Breast epithelium (tissue), 4 donors: Measurements from ENCODE around the gene SDK2. TPM values are rescaled to one million over a fixed set of nuclear protein-coding genes. Genes with fewer than 3 reads are reported as not detected.

Experiments
- DNase-seq, 2 donors: peaks; one replicate each; pipeline ENCODE4 v3.0.0-alpha.2; 2019; ENCODE audit warnings: low spot score in 2 of 2
- H3K27ac ChIP-seq, 2 donors: fragments of 200-600 bp; sonication (generic) in 1 of 2; one replicate each; pipeline ENCODE4 v1.5.1; 2016 to 2019; ENCODE audit warnings: mild to moderate bottlenecking in 1 of 2
- H3K27me3 ChIP-seq, 2 donors: fragments of 200-600 bp; sonication (generic) in 1 of 2; one replicate each; pipeline versions ENCODE4 v1.5.1 to v1.6.0; 2017 to 2019; ENCODE audit warnings: control low read depth in 1 of 2, mild to moderate bottlenecking in 1 of 2
- H3K36me3 ChIP-seq: fragments of 200-600 bp; one replicate; pipeline ENCODE4 v1.5.1; 2019
- H3K4me1 ChIP-seq, 2 donors: fragments of 200-600 bp; sonication (generic); one replicate each; pipeline ENCODE4 v1.5.1; 2016 to 2019; ENCODE audit warnings: control low read depth in 1 of 2
- H3K4me3 ChIP-seq, 3 donors: fragments of 200-600 bp; sonication (generic); 1 replicate in 2 of 3; 2 replicates in 1 of 3; pipeline ENCODE4 v1.5.1; 2016 to 2019; ENCODE audit warnings: mild to moderate bottlenecking in 3 of 3, moderate library complexity in 2 of 3
- H3K9me3 ChIP-seq, 2 donors: fragments of 200-600 bp; sonication (generic) in 1 of 2; one replicate each; pipeline ENCODE4 v1.5.1; 2016 to 2019; ENCODE audit warnings: control low read depth in 1 of 2
- POLR2A ChIP-seq: fragments of 450-650 bp; IDR thresholded peaks from one replicate; pipeline ENCODE4 v1.6.1; 2016; ENCODE audit warnings: antibody characterized with exemption, mild to moderate bottlenecking, moderate library complexity
- POLR2AphosphoS5 ChIP-seq, 3 donors: sonication (generic); formaldehyde crosslinking; IDR thresholded peaks; one replicate each; pipeline ENCODE4 v1.6.1; 2017; ENCODE audit warnings: antibody characterized with exemption in 3 of 3
- intact Hi-C: fragments of 100-400 bp; cut with DNase I; formaldehyde crosslinking; loops from one replicate; pipeline ENCODE4 v1.15.1; 2023; ENCODE audit warnings: low total_unique reads
- total RNA-seq, 3 donors: library from RNA; depleted of rRNA; stranded (reverse); fragments of >200 nt; gene quantifications; one replicate each; pipeline ENCODE4 v1.1.0, GENCODE V29; 2016
- TF ChIP-seq, protein P1 (sequence below), 3 donors: fragments of 450-650 bp; IDR thresholded peaks; one replicate each; pipeline ENCODE4 v1.5.1; 2016 to 2017; ENCODE audit warnings: antibody characterized with exemption in 3 of 3, mild to moderate bottlenecking in 3 of 3, moderate library complexity in 3 of 3

Gene SDK2
- total RNA-seq, 3 donors from 2014 or later = 0.16 to 2.9 (median 2.6) TPM

GRCh38 chr17:73609758-73610157 is 34.5 kb downstream of the SDK2 start:
- intact Hi-C loops = no loop called here
- H3K27ac ChIP-seq = no peak overlapping the region
- no peaks in the 10 kb centered on the region for H3K4me1 ChIP-seq
- H3K9me3 ChIP-seq = no peaks in the 10 kb centered on the region
- H3K27me3 ChIP-seq = peaks cover 0 to 3% of the 10 kb centered on the region in 2 donors
- no peaks in the 10 kb centered on the region for H3K36me3 ChIP-seq
- no peak overlapping the region for H3K4me3 ChIP-seq
- TF ChIP-seq, protein P1, sequence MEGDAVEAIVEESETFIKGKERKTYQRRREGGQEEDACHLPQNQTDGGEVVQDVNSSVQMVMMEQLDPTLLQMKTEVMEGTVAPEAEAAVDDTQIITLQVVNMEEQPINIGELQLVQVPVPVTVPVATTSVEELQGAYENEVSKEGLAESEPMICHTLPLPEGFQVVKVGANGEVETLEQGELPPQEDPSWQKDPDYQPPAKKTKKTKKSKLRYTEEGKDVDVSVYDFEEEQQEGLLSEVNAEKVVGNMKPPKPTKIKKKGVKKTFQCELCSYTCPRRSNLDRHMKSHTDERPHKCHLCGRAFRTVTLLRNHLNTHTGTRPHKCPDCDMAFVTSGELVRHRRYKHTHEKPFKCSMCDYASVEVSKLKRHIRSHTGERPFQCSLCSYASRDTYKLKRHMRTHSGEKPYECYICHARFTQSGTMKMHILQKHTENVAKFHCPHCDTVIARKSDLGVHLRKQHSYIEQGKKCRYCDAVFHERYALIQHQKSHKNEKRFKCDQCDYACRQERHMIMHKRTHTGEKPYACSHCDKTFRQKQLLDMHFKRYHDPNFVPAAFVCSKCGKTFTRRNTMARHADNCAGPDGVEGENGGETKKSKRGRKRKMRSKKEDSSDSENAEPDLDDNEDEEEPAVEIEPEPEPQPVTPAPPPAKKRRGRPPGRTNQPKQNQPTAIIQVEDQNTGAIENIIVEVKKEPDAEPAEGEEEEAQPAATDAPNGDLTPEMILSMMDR (IDR thresholded peaks at IDR 0.05) = no peak
- TF ChIP-seq POLR2AphosphoS5 (IDR thresholded peaks at IDR 0.05) = no peak
- no peak for DNase-seq

GRCh38 chr17:73609060-73609459 is 35.2 kb downstream of the SDK2 start:
- TF ChIP-seq, protein P1 (IDR thresholded peaks at IDR 0.05) = no peak
- TF ChIP-seq POLR2AphosphoS5 (IDR thresholded peaks at IDR 0.05) (no peak), POLR2A (no peak)
- Histone ChIP-seq H3K36me3 (no peaks in the 10 kb centered on the region), H3K9me3 (no peaks in the 10 kb centered on the region), H3K4me3 (no peak overlapping the region), H3K4me1 (no peaks in the 10 kb centered on the region), H3K27ac (no peak overlapping the region), H3K27me3 (peaks cover 0 to 4% of the 10 kb centered on the region in 2 donors)
- intact Hi-C loops = no loop called here
- no peak for DNase-seq

DNA sequence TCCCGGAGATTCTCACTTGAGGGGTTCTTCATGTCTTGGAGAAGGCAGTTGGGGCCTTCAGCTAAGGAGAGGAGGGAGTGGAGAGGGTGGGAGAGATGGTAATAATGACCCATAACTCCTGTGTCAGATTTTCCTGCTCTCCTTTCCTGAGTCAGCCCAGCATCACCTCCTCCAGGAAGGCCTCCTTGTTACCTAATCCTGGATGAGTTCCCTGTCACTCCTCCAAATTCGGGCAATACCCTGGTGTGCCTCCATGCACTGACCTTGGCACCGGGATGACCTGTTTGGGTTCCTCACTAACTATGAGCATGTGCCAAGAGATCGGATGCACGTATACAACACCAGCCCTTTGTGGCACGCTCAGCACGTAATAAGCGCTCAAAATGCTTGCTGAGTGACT is 38.8 kb downstream of the SDK2 start:
- DNase-seq = no peak
- H3K36me3 ChIP-seq = no peaks in the 10 kb centered on the region
- no peak overlapping the region for H3K27ac ChIP-seq
- no peaks in the 10 kb centered on the region for H3K9me3 ChIP-seq
- TF ChIP-seq POLR2AphosphoS5 (IDR thresholded peaks at IDR 0.05) (no peak), POLR2A (no peak)
- TF ChIP-seq, protein P1 (IDR thresholded peaks at IDR 0.05) = no peak
- no peaks in the 10 kb centered on the region for H3K4me1 ChIP-seq
- peaks cover 0 to 4% of the 10 kb centered on the region in 2 donors for H3K27me3 ChIP-seq
- H3K4me3 ChIP-seq = no peak overlapping the region
- intact Hi-C loops = no loop called here

- Histone ChIP-seq H3K4me3 (no peak overlapping the region), H3K36me3 (no peaks in the 10 kb centered on the region), H3K27ac (no peak overlapping the region), H3K27me3 (peaks cover 0 to 4% of the 10 kb centered on the region in 2 donors), H3K4me1 (no peaks in the 10 kb centered on the region), H3K9me3 (no peaks in the 10 kb centered on the region)
- TF ChIP-seq POLR2A (no peak), POLR2AphosphoS5 (IDR thresholded peaks at IDR 0.05) (no peak)
- TF ChIP-seq, protein P1 (IDR thresholded peaks at IDR 0.05) = no peak
- DNase-seq = no peak
- intact Hi-C loops = no loop called here
These were observed 39.8 kb downstream of the SDK2 start for GRCh38 chr17:73604476-73604875.

GRCh38 chr17:73603971-73604370 is 40.3 kb downstream of the SDK2 start:
- Histone ChIP-seq H3K4me3 (peak overlapping the region in 1 of 3 donors; percentile 8), H3K9me3 (no peaks in the 10 kb centered on the region), H3K27ac (peak overlapping the region in 1 of 2 donors; percentile 43), H3K27me3 (peaks cover 0 to 4% of the 10 kb centered on the region in 2 donors), H3K36me3 (no peaks in the 10 kb centered on the region), H3K4me1 (no peaks in the 10 kb centered on the region)
- intact Hi-C loops = no loop called here
- TF ChIP-seq POLR2AphosphoS5 (IDR thresholded peaks at IDR 0.05) (no peak), POLR2A (no peak)
- TF ChIP-seq, protein P1 (IDR thresholded peaks at IDR 0.05) = no peak
- DNase-seq = no peak
